SHP77 treated with DMSO at 0.1 percent for 48 hours (cell line): ENCODE data around the gene LPA.
"Not testable (repeated sequence)": the region's sequence is repeated elsewhere in the genome, so short reads cannot be mapped to it uniquely, and the experiment has no call there.

Experiments used
- DNase-seq: peaks from one replicate; lab custom pipeline; 2025; lab: John Stamatoyannopoulos, UW

The LPA gene, protein sequence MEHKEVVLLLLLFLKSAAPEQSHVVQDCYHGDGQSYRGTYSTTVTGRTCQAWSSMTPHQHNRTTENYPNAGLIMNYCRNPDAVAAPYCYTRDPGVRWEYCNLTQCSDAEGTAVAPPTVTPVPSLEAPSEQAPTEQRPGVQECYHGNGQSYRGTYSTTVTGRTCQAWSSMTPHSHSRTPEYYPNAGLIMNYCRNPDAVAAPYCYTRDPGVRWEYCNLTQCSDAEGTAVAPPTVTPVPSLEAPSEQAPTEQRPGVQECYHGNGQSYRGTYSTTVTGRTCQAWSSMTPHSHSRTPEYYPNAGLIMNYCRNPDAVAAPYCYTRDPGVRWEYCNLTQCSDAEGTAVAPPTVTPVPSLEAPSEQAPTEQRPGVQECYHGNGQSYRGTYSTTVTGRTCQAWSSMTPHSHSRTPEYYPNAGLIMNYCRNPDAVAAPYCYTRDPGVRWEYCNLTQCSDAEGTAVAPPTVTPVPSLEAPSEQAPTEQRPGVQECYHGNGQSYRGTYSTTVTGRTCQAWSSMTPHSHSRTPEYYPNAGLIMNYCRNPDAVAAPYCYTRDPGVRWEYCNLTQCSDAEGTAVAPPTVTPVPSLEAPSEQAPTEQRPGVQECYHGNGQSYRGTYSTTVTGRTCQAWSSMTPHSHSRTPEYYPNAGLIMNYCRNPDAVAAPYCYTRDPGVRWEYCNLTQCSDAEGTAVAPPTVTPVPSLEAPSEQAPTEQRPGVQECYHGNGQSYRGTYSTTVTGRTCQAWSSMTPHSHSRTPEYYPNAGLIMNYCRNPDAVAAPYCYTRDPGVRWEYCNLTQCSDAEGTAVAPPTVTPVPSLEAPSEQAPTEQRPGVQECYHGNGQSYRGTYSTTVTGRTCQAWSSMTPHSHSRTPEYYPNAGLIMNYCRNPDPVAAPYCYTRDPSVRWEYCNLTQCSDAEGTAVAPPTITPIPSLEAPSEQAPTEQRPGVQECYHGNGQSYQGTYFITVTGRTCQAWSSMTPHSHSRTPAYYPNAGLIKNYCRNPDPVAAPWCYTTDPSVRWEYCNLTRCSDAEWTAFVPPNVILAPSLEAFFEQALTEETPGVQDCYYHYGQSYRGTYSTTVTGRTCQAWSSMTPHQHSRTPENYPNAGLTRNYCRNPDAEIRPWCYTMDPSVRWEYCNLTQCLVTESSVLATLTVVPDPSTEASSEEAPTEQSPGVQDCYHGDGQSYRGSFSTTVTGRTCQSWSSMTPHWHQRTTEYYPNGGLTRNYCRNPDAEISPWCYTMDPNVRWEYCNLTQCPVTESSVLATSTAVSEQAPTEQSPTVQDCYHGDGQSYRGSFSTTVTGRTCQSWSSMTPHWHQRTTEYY (N-terminal part only)

DNA sequence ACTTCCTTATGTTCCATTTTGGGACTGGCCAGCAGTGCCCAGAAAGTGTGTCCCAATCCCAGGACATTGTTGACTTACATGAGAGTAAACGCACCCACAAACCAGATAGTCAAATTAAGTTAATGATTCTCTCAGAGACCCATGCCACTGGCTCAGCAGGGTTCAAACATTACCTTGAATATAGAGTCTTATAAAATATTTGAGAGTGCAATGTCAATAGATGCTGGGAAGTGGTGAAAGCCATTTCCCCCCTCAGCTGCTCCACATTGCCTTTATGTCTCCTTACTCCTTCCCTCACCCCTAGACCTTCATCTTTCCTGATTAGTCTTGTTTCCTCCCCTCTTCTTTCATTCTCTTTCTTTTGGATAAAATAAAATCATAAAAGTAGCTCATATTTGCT is at the start of gene LPA:
TSS of gene LPA (minus strand) at position 78 of the 400 bp plus-strand sequence. CDS start at position 17, 61 bp downstream.
- not testable (repeated sequence) for DNase-seq

DNA sequence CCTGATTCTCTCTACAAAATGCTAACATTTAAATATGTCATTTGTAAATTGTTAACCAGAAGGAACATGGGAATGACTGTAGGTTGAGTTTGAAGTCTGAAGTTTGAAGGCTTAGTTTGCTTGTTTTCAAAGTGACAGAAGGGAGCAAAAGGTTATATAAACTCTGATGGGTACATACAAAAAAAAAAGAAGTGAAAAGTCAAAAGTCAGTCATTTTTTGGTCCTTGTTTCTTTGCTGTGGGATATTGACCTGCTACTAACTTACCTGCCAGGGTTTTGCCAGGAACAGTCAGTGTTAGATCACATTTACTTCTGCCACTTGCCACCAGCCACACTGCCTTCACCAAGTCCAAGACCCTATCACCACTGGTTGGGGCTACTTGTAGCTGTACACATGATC is 44.9 kb upstream of the LPA start:
- DNase-seq: not testable (repeated sequence)

DNA sequence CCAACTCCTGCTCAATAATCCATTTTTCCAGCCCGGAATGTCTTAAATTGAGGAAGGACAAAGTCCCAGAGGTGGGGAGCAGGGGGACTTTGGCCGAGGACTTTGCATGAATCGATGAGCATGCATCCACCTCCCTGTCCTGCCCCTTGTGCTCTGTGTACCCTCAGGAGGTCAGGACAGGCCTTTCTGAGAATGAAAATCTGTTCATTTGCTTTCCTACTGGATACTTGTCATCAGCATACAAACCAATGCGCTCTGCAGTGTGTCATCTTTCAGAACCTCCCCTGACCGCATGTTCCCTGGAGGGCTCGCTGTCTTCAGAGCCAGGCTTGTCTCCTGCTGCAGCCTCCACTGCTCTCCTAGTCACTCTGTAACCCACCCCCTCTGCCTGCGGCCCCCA is 40.6 kb upstream of the LPA start:
- DNase-seq: not testable (repeated sequence)

DNA sequence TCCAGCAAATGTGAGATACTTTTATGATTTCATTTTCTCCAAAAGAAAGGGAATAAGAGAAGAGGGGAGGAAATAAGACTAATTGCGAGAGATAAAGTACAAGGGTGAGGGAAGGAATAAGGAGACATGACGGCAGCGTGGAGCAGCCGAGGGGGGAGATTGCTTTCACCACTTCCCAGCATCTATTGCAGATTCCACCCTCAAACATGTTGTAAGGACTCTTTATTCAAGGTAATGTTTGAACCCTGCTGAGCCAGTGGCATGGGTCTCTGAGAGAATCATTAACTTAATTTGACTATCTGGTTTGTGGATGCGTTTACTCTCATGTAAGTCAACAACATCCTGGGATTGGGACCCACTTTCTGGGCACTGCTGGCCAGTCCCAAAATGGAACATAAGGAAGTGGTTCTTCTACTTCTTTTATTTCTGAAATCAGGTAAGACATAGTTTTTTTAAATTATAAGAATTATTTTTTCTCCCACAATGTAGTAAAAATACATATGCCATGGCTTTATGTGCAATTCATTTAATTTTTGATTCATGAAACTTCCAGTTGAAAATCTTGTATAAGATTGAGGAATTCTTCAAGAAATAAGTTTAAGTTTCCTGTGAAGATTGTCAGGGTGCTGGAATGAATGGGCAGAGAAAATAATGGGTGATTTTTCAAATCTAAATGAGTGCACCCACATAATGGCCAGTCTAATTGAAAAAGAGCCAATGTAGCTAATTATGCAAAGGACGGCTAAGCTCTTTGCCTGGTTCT is 38.0 kb upstream of the LPA start, which contains the start of gene PLG:
TSS of gene PLG (plus strand) at position 327 of the 763 bp plus-strand sequence. CDS start at position 388, 61 bp downstream.
- DNase-seq: not testable (repeated sequence)

DNA sequence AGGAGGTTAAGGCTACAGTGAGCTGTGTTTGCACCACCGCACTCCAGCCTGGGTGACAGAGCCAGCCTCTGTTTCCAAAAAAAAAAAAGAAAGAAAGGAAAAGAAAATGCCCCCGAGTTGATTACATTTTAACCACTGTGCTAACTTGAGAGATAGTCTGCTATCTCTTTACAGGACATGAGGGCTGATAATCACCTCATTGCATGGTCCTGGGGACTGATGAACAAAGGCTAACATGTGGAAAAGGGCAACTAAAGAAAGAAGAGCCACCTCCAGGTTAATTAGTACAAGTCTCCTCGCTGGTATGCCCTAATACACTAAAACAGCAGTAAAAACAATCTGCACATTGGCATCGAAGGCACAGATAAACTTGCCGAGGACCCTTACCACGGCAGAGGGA is 33.8 kb upstream of the LPA start:
- no peak for DNase-seq

DNA sequence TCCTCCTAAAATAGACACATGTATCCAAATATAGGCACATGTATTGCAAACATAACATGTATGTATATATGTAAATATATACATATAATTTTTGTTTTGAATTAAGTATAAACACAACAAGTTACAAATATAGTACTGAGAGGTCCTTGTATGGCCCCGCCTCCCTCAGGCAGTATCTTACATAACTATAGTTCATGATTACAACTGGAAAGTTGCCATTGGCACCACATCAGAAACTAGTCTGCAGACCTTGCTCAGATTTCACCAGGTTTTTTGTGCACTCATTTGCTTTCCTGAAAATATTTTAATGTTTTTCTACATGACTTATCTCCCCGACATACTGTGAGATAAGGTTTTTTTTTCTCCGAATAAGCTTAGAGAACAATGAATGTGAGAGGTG is 32.8 kb upstream of the LPA start:
- DNase-seq: not testable (repeated sequence)

DNA sequence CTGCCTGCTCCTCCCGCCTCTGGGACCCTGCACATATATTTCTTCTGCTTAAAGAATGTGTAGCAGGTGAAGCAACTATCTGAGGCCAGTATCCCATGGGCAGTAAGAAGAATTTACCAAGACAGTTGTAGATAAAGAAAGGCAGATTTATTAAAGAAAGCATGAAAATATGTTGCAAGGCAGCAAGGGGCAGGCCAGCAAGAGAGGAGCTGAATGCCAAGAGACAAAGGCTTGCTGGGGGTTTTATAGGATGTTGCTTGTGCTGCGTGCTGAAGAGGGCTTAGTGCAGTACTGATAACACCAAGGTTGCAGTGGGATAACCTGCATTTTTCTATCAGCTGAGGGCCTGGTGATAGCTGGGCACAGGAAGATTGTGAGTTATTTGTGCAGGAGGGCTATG is 31.5 kb upstream of the LPA start:
- DNase-seq: not testable (repeated sequence)

DNA sequence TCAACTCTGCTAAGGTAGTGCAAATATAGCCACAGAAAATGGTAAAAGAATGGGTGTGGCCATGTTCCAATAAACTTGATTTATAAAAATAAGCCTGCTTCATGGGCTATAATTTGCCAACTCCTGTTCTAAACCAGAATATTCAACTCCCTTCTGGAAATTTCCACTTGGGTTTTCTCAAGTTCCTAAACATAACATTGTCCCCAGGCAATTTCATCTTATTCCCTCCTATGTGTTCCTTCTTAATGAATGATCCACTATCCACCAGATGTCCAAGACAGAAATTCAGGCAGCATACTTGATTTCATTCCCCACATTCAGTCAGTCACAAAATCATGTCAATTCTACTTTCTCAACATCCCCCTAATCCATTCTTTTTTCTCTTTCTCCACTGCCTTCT is 30.9 kb upstream of the LPA start:
- DNase-seq: not testable (repeated sequence)

DNA sequence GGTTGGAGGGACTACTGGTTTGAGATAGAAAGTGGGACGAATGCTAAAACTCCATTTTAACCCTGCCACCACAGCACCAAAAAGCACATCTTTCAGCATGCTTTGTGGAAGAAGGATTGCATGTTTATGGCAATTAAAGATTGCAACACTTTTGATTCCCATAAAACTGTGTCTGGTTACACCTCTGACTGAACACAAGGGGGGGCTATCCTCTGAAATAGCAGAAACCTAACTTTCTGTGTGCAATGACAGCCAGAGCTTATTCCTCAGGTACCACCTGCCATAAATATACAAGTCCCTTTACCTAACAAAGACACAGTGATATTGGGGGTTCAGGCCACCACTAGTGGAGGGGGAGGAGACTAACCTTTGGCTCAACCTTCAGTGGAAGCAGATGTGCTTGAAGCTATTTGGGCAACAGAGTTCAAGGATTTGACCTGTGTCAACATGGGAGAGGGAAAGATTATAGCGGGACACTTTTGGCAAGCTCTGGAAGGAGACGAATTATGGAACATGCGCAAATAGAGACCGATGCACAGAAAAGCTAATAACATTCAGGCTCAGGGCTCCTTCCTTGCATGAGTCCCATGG is 28.4 kb upstream of the LPA start:
- no peak for DNase-seq

DNA sequence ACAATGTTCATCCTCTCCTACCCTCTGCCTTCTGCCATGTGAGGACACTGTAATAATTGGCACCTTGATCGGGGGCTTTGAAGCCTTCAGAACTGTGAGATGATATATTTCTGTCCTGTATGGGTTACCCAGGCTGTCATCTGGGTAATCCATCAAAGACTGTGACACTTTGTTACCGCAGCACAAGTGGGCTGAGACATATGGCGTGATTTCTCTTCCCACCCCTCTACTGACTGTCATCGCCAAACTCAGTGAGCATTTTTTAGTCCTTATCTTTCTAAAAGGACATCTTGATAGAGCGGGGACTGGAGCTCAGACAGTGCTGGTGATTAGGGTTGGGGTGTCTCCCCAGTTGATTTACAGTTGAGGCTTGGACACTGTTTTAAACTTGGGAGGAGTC is 27.5 kb upstream of the LPA start:
- no peak for DNase-seq

DNA sequence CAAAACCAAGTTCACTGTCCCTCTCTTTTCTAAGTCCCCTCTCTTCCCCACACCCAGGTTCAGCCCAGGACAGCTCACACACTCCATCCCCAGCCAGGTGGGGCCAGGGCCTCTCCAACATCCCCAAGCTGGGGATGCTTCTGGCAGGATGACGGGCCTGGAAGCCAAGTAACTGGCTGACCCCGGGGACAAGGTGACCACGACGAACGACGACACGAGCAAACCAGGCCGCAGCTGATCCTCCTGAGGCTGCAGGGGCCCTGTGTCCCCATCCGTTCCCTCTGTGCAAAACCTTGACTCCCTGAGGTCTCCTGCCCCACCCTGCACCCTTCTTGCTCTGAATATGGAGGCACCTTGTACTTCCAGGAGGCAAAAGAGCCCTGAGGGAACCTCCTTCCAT is 26.4 kb upstream of the LPA start:
- DNase-seq: no peak

DNA sequence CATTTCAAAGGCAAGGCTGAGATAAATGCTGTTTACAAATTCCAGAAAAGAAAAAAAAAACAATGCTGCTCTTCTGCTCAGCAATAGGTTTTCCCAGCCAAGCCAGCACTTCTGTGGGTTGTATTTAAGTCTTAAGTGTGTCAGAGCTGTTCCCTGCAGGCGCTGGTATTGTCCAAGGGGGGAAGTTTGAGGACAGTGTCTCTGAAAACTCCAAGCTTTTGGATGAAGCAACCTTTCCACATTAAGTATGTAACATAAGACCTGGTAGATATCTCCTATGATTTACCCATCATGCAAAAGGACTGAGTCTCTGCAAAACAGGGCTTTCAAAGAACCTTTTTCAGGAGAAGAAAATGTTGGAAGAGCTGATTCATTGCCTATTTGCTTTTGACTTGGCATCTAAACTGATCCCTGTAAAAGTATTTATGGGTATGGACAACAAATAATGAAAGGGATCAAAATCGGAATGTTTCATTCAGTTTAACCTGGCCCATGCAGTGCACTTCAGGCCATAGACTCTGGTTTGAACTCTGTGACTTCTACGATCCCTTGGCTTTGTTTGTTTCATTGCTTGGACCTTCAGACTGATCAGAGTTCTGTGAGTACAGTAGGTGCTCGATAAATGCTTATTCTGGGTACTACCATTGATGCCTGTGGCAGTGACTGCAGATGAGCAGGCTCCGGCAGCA is 21.8 kb upstream of the LPA start:
- no peak for DNase-seq

DNA sequence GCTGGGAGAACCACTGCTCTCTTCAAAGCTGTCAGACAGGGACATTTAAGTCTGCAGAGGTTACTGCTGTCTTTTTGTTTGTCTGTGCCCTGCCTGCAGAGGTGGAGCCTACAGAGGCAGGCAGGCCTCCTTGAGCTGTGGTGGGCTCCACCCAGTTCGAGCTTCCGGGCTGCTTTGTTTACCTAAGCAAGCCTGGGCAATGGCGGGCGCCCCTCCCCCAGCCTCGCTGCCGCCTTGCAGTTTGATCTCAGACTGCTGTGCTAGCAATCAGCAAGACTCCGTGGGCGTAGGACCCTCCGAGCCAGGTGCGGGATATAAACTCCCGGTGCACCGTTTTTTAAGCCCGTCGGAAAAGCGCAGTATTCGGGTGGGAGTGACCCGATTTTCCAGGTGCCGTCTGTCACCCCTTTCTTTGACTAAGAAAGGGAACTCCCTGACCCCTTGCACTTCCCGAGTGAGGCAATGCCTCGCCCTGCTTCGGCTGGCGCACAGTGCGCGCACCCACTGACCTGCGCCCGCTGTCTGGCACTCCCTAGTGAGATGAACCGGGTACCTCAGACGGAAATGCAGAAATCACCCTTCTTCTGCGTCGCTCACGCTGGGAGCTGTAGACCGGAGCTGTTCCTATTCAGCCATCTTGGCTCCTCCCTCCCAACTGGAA is 21.2 kb upstream of the LPA start:
- DNase-seq: not testable (repeated sequence)

DNA sequence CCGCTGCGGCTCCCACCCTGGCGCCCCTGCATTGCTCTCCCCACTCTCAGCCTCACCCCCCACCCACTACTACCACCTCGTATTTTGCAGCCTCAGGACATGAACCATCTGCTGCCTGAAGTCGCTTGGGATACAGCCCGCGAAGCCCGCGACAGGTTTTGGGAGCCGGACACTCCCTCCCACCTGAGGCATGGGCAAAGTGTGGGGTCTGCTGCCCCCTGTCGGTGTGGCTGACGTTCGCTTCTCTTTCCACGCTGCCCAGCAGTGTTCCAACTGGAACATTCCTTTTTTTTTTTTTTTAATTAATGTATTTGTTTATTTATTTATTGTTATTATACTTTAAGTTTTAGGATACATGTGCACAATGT is 15.3 kb upstream of the LPA start:
- no peak for DNase-seq

DNA sequence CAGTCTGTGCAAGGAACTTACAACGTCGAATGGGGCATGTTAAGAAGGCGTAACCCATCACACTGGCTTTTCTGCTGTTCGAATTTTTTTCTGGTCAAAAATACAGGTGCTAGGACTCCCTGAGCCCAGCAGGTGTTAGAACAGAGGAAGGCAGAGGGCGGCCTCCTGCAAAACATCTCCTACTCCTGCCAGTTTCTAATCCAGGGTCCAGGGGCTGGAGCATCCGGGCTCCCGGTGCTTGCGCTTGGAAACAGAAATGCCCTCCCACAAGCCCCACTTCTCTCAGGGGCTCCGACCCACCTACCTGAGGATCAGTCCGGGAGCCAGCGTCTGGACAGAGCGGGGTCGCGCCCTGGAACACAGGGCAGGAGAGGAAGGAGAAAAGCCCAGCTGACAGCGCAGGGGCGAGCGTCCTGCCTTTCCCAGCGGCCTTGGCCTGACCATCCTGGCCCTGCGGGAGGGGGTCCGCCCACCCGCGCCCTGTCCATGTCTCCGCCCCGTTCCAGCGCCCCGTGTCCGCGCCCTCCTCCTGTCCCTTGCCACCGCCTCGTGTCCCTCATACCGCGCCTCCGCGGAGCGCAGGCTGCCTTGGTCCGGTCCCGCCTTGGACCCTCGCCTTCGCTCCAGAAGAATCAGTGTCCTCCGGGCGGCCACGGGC is 14.8 kb upstream of the LPA start:
- DNase-seq: no peak

DNA sequence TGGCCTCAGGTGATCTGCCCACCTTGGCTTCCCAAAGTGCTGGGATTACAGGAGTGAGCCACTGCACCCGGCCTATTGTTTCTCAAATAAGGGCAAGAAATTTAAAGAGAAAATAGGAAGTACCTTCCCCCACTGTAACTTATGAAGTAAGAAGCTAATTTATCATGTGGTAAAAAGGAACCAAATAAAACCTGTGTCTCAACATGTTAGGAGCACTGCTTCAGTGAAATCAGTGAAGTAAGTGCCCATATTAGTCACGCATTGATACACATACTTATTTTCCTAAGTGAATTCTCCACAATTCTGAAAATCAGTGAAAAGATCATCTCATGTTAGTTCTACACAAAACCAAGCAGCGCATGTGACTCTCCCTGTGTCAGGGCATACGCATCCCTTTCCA is 14.2 kb upstream of the LPA start:
- no peak for DNase-seq

DNA sequence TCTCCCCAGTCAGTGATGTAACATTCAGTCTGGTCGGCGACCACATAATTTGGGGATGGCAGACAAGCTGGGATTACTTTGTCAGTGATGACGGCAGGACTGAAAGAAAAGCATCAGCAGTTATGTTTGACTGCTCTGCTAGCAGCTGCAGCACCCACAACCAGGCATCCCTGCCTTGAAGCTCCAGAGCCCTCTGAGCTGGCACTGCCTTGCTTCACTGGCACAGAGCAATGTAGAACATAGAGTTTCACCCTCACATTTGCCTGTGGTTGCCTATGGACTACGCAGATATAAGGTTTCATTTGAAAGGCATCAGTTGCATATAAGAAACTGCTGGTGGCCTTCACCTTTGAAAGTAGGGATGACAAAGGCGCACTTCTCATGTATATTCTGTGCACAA is 12.3 kb upstream of the LPA start:
- DNase-seq: not testable (repeated sequence)

DNA sequence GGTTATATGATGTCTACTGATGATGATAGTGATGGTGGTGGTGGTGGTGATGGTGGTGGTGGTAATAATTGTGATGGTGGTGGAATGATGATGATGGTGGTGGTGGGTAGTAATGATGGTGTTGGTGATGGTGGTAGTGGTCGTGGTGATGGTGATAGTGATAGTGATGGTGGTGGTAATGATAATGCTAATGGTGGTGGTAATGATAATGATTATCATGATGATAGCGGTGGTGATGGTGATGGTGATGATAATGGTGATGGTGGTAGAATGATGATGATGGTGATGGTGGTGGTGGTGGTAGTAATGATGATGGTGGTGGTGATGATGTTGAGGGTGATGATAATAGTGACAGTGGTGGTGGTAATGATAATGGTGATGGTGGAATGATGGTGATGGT is 4.5 kb upstream of the LPA start:
- DNase-seq: no peak
